GM12801 (cell line): Measurements from ENCODE around the gene PRSS8.

Source experiments
- CTCF ChIP-seq: IDR thresholded peaks from one replicate; pipeline ENCODE4 v1.5.1; 2011; ENCODE audit warnings: control low read depth; ENCODE audit not compliant: insufficient read length; ENCODE audit errors: extremely low read depth

Gene PRSS8

GRCh38 chr16:31108035-31108793, 27.3 kb downstream of the PRSS8 start, which contains the start of gene BCKDK:
TSS of gene BCKDK (plus strand) at chr16:31108386. CDS start at chr16:31109224, 838 bp downstream.
- TF ChIP-seq CTCF = no peak

GRCh38 chr16:31107465-31107867, 28.1 kb downstream of the PRSS8 start:
- TF ChIP-seq CTCF = no peak

DNA sequence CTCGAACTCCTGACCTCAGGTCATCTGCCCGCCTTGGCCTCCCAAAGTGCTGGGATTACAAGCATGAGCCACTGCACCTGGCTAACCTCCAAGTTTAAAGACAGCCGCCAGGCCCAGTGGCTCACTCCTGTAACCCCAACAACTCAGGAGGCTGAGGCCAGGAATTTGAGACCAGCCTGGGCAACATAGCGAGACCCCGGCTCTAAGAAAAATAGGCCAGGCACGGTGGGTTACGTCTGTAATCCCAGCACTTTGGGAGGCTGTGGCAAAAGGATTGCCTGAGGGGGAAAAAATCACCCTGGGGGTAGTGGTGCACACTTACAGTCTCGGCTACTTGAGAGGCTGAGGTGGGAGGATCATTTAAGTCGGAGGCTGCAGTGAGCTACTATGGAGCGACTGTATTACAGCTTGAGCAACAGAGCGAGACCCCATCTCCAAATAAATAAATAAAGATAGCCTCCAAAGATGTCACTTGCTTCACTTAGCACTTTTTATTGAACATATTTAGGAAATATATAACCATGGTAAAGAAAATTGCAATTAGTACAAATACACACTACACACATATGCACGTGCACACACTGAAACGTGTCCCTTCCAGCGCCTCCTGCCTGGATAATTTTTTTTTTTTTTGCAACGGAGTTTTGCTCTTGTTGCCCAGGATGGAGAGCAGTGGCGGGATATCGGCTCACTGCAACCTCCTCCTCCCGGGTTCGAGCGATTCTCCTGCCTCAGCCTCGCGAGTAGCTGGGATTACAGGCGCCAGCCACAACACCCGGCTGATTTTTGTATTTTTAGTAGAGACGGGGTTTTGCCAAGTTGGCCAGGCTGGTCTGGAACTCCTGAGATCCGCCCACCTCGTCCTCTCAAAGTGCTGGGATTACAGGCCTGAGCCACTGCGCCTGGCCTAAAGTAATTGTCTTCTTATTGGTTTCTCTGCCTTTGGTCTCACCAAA, 28.7 kb downstream of the PRSS8 start:
- TF ChIP-seq CTCF = no peak

- TF ChIP-seq CTCF = no peak
Observed at GRCh38 chr16:31105677-31106213, 29.8 kb downstream of the PRSS8 start.

- no peak for TF ChIP-seq CTCF
Observed at GRCh38 chr16:31099860-31100638, 35.5 kb downstream of the PRSS8 start.

DNA sequence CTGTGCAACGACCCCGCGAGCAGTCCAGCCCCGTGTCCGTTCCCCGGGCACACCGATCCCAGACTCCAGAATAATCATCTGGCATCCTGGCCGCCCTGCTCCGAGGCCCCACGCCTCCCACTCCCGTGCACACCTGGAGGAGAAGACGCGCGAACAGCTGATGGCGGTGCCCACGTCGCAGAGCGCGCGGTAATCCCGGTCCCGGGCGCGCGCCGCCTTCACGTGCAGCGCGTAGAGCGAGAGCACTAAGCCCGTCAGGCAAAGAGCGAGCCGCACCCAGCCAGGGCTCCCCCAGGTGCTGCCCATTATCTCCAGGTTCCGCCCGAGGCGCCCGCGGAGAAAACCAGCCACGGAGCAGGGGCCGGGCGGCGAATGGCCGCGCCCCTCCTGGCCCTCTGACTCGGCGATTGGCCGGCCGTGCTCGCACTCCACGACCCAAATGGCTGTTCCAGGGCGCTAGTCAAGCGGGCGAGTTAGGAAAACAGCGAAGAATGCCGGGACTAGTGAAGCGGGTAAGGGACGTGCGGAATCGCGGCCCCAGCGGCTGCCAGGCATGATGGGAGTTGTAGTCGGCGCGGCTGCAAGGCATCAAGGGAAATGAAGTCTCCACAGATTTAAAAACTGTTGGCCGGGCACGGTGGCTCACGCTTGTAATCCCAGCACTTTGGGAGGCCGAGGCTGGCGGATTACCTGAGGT, 41.0 kb downstream of the PRSS8 start, which contains the start of gene VKORC1:
VKORC1 (minus strand) TSS at position 374 of the 697 bp plus-strand sequence; CDS start at position 306, 68 bp downstream.
- no peak for TF ChIP-seq CTCF
